Activated CD4-positive, alpha-beta T cell treated with anti-CD3 and anti-CD28 coated beads, Interleukin-2, amount 10 ng/mL, durations not matched to agents 7 days and 5 days (primary cell): Measurements from ENCODE around the gene LOXHD1. TPM values are rescaled to one million over a fixed set of nuclear protein-coding genes. Genes with fewer than 3 reads are reported as not detected.

Source experiments
- CTCF ChIA-PET: fragments of 350-600 bp; sonication (Branson Sonifier 250); formaldehyde crosslinking; loops from one replicate; lab custom pipeline; 2021; ENCODE audit warnings: antibody characterized with exemption; lab: Charles Lee
- POLR2A ChIA-PET: fragments of 350-600 bp; sonication (Branson Sonifier 250); formaldehyde crosslinking; loops from one replicate; lab custom pipeline; 2021; ENCODE audit warnings: antibody characterized with exemption; lab: Charles Lee
- DNase-seq: peaks from one replicate; pipeline ENCODE4 v3.0.0-alpha.2; 2020
- H3K27ac Mint-ChIP-seq: one replicate; pipeline ENCODE4 v1.8.0; 2021; ENCODE audit warnings: mild to moderate bottlenecking, moderate library complexity, mixed read lengths
- H3K27me3 Mint-ChIP-seq: one replicate; pipeline ENCODE4 v1.8.0; 2021; ENCODE audit warnings: mixed read lengths
- H3K36me3 Mint-ChIP-seq: one replicate; pipeline ENCODE4 v1.8.0; 2021; ENCODE audit warnings: low read depth, mixed read lengths
- H3K4me1 Mint-ChIP-seq: one replicate; pipeline ENCODE4 v1.8.0; 2021; ENCODE audit warnings: mixed read lengths
- H3K4me3 Mint-ChIP-seq: one replicate; pipeline ENCODE4 v1.8.0; 2021; ENCODE audit warnings: mild to moderate bottlenecking, moderate library complexity, mixed read lengths
- H3K9me3 Mint-ChIP-seq: one replicate; pipeline ENCODE4 v1.8.0; 2021; ENCODE audit warnings: mixed read lengths
- total RNA-seq, 2 experiments: library from RNA; stranded (reverse); gene quantifications; one replicate each; pipeline ENCODE4 v1.2.3, GENCODE V29; 2021

The LOXHD1 gene
- total RNA-seq, 2 experiments from 2014 or later: 0.25 to 0.35 TPM

DNA sequence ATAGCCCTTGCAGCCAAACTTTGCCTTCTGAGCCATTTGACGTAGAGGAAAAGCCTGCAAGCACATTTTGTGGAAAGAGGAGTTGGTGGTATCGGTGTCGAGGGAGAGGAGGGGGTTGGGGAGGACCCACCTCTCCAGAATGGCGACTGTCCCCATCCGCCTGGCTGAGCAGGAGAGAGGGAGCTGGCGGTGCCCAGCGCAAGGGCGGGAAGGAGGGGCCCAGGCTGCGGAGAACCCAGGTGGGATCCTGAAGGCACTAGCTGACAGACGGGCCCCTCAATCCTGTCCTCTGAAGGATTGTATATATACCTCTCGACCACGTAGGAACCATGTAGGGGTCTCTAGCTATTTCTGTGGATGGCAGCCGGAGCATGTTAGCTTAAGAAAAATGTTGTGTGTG lies 200.3 kb downstream of the LOXHD1 start:
- H3K27ac Mint-ChIP-seq: no peak overlapping the region
- H3K27me3 Mint-ChIP-seq: peaks cover 3% of the 10 kb centered on the region
- CTCF ChIA-PET: no interaction called here
- no peaks in the 10 kb centered on the region for H3K36me3 Mint-ChIP-seq
- H3K4me1 Mint-ChIP-seq: no peaks in the 10 kb centered on the region
- POLR2A ChIA-PET: no interaction called here
- H3K9me3 Mint-ChIP-seq: no peaks in the 10 kb centered on the region
- no peak for DNase-seq
- H3K4me3 Mint-ChIP-seq: no peak overlapping the region

DNA sequence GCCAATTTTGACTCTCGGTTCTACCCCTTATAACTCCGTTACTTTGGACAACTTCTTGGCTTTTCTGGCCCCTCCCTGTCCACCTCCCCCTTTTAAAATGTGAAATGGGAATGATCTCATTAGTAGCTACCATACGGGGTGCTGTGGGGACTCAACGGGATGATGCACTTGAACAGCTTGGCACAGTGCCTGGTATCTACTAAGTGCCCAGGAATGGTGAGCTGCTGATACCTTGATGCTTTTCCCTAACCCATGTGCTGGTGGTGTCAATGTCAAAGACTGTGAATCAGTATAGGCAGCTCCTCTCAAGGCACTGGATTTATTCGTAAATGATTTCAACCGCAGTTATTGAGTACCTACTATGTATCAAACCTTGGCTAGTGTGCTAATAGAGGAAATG lies 204.2 kb downstream of the LOXHD1 start:
- H3K27me3 Mint-ChIP-seq: no peaks in the 10 kb centered on the region
- H3K36me3 Mint-ChIP-seq: no peaks in the 10 kb centered on the region
- no peak for DNase-seq
- ChIA-PET CTCF (no interaction called here), POLR2A (no interaction called here)
- no peak overlapping the region for H3K4me3 Mint-ChIP-seq
- no peaks in the 10 kb centered on the region for H3K9me3 Mint-ChIP-seq
- no peaks in the 10 kb centered on the region for H3K4me1 Mint-ChIP-seq
- H3K27ac Mint-ChIP-seq: no peak overlapping the region

DNA sequence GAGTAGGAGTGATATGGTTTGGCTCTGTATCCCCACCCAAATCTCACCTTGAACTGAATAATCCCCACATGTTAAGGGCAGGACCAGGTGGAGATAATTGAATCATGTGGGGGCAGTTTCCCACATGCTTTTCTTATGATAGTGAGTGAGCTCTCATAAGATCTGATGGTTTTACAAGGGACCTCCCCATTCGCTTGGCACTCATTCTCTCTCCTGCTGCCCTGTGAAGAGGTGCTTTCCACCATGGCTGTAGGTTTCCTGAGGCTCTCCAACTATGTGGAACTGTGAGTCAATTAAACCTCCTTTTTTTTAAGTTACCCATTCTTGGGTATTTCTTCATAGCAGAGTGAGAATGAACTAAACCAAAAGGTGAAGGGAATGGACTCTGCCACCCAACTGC lies 207.5 kb downstream of the LOXHD1 start:
- H3K36me3 Mint-ChIP-seq: no peaks in the 10 kb centered on the region
- H3K27ac Mint-ChIP-seq: no peak overlapping the region
- no peak overlapping the region for H3K4me3 Mint-ChIP-seq
- H3K9me3 Mint-ChIP-seq: no peaks in the 10 kb centered on the region
- DNase-seq: no peak
- POLR2A ChIA-PET: no interaction called here
- H3K4me1 Mint-ChIP-seq: no peaks in the 10 kb centered on the region
- CTCF ChIA-PET: interaction anchor here (1.1 kb wide), 1 partner anchor 9 kb away, joined by 3 read pairs; no protein-coding TSS in a partner anchor
- H3K27me3 Mint-ChIP-seq: peaks cover 9% of the 10 kb centered on the region

DNA sequence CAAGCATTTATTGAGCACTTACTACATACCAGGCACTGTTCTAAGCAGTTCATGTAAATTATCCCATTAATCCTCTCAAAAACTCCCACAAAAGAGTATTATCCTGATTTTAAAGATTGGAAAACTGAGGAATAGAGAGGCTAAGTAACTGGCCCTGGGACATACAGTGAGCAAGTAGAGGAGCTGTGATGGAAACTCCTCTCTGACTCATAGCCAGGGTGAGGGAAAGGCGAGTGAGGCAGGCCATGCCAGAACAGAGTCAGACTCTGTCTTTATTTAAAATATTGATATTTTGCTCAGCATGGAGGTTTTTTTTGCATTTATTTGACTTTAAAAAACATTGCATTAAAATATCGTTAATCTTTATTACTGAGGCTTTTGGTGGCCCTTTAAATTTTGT lies 208.0 kb downstream of the LOXHD1 start:
- CTCF ChIA-PET: no interaction called here

DNA sequence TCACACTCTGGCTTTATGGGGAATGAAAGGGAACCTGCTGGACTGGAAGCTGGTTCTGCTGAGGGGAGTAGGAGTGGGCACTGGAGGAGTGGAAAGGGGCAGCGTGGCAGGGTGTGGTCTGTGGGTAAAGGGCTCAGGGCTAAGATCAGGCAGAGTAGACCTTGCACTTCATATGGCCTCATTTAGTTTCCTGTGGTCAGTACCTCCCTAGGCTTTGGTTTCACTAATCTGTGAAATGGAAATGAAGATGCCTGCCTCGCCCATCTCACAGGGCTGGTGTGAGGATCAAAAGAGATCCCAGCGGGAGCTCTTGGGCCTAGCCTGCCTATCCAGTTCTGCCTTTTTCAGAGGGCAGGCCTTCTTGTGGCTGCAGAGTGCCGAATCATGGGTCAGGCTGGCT lies 208.7 kb downstream of the LOXHD1 start:
- POLR2A ChIA-PET: no interaction called here
- no peaks in the 10 kb centered on the region for H3K4me1 Mint-ChIP-seq
- H3K27ac Mint-ChIP-seq: no peak overlapping the region
- H3K27me3 Mint-ChIP-seq: peaks cover 9% of the 10 kb centered on the region
- CTCF ChIA-PET: no interaction called here
- H3K4me3 Mint-ChIP-seq: no peak overlapping the region
- no peak for DNase-seq
- no peaks in the 10 kb centered on the region for H3K9me3 Mint-ChIP-seq
- H3K36me3 Mint-ChIP-seq: no peaks in the 10 kb centered on the region

More for the DNA sequence above, 208.0 kb downstream of the LOXHD1 start:
- Mint-ChIP-seq H3K27ac (no peak overlapping the region), H3K4me3 (no peak overlapping the region), H3K4me1 (no peaks in the 10 kb centered on the region), H3K9me3 (no peaks in the 10 kb centered on the region), H3K27me3 (peaks cover 9% of the 10 kb centered on the region), H3K36me3 (no peaks in the 10 kb centered on the region)
- POLR2A ChIA-PET: no interaction called here
- DNase-seq: no peak

DNA sequence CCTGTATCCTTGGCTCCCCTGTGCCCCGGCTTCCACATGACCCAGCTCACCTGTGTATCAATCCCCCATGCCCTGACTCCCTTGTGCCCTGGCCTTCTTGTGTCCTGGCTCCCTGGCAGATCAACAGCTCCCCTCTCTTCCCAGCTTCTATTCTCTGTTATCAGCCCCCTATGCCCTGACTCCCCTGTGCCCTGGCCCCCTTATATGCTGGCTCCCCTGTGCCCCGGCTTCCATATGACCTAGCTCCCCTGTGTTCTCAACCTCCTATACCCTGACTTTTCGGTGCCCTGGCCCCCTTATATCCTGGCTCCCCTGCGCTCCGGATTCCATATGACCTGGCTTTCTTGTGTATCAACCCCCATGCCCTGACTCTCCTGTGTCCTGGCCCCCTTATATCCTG lies 209.2 kb downstream of the LOXHD1 start:
- DNase-seq: no peak
- no peaks in the 10 kb centered on the region for H3K36me3 Mint-ChIP-seq
- peaks cover 13% of the 10 kb centered on the region for H3K27me3 Mint-ChIP-seq
- ChIA-PET CTCF (interaction anchor here (0.6 to 1.1 kb wide), 2 partner anchors 17 to 106 kb away, joined by 3 to 5 read pairs; no protein-coding TSS in a partner anchor), POLR2A (no interaction called here)
- no peaks in the 10 kb centered on the region for H3K9me3 Mint-ChIP-seq
- no peak overlapping the region for H3K4me3 Mint-ChIP-seq
- no peaks in the 10 kb centered on the region for H3K4me1 Mint-ChIP-seq
- no peak overlapping the region for H3K27ac Mint-ChIP-seq

DNA sequence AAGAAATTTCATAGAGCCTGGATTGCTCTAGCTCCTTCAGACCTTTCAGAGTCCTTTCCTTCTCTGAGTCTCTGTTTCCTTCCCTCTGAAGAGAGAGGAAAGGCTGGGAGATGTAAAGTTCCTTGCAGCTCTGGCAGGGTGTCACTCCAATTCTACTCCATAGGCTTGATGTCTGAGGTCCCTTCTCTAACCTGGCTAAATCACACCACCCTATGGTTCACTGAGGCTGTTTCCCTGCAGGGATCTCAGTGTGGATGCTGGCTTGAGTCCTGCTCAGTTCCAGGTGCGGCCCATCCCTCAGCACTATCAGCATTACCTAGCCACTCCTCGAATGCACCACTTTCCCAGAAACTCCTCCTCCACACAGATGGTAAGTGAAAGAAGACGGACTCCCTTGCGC lies 209.7 kb downstream of the LOXHD1 start:
- H3K4me1 Mint-ChIP-seq: no peaks in the 10 kb centered on the region
- ChIA-PET CTCF (interaction anchor here (0.6 to 1.1 kb wide), 2 partner anchors 18 to 107 kb away, joined by 3 to 5 read pairs; no protein-coding TSS in a partner anchor), POLR2A (no interaction called here)
- H3K4me3 Mint-ChIP-seq: no peak overlapping the region
- H3K36me3 Mint-ChIP-seq: no peaks in the 10 kb centered on the region
- H3K9me3 Mint-ChIP-seq: no peaks in the 10 kb centered on the region
- no peak for DNase-seq
- peaks cover 14% of the 10 kb centered on the region for H3K27me3 Mint-ChIP-seq
- no peak overlapping the region for H3K27ac Mint-ChIP-seq

DNA sequence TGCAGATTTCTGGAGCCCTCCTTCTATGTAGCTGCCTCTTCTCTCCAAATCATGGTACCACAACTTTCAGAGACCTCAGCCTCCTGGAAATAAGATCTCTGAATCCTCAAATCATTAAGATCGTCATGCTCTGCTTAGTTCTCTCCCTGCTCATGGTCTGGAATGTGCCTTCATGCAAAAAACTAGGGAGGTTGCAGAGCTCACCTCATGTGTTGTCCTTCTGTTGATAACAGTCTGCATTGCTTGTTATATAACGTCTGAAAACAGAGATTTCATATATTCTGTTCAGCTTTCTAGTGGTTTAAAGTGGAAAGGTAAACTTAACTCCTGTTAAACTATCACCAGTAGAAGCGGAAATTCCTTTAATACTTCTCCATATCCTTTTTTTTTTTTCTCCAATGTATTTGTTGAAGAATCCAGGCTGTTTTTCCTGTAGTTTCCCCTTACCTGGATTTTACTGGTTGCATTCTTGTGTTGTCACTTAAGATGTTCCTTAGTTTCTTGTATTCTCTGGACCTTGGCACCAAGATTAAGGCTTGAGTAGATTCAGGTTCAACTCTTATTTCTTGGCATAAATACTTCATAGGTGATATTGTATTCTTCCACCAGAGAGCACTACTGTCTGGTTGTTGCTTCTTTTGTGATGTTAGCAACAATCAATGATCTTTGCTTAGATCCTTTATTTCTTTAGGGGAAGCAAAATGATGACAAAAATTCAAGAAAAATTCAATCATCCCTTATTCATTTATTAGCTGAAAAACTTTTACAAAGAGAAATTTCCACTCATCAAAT lies 211.3 kb downstream of the LOXHD1 start:
- Mint-ChIP-seq H3K27ac (no peak overlapping the region), H3K9me3 (no peaks in the 10 kb centered on the region), H3K4me3 (no peak overlapping the region), H3K36me3 (no peaks in the 10 kb centered on the region), H3K4me1 (no peaks in the 10 kb centered on the region), H3K27me3 (peaks cover 14% of the 10 kb centered on the region)
- POLR2A ChIA-PET: no interaction called here
- no peak for DNase-seq
- CTCF ChIA-PET: no interaction called here

DNA sequence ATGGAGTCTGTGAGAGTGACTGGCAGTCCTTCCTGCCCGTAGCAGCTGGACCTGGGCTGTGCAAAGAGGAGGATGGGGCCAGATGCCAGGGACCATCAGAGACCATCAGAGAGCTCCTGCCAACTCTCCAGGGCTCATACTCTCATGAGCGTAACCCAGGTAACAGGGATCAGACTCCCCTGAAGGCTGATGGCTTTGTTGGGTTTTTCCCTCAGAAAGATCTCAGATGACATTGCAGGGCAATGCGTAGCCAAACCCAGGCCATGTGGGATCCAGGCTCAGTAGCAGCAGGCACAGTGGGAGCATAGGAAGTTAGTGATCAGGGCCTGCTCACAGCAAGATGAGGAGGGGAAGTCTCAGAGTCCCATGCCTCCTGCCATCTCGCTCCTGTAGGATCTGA lies 218.0 kb downstream of the LOXHD1 start:
- POLR2A ChIA-PET: no interaction called here
- no peak for DNase-seq
- CTCF ChIA-PET: no interaction called here
- Mint-ChIP-seq H3K36me3 (no peaks in the 10 kb centered on the region), H3K9me3 (no peaks in the 10 kb centered on the region), H3K4me3 (no peak overlapping the region), H3K27ac (no peak overlapping the region), H3K4me1 (no peaks in the 10 kb centered on the region), H3K27me3 (peaks cover 6% of the 10 kb centered on the region)

DNA sequence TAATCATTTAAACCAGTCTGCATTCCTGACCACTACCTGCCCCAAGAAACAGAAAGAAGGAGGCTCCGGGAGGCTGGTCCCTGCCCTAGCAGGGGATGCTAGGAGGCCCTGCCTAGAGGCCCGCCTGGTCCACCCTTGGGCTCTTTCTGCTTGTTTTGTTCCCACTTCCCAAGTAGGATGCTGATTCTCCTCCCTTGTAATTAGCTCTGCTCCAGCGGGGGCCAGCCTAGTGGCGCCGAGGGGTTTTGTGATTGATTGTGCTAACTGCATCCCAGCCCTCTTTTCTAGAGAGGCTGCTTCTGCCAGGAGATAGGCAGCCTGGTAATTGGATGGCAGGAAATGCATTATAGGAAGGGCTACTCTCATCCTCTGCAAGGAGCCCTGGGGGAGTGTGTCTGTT lies 220.0 kb downstream of the LOXHD1 start:
- ChIA-PET CTCF (no interaction called here), POLR2A (no interaction called here)
- H3K27ac Mint-ChIP-seq: no peak overlapping the region
- no peaks in the 10 kb centered on the region for H3K9me3 Mint-ChIP-seq
- no peak overlapping the region for H3K4me3 Mint-ChIP-seq
- H3K36me3 Mint-ChIP-seq: no peaks in the 10 kb centered on the region
- no peaks in the 10 kb centered on the region for H3K27me3 Mint-ChIP-seq
- DNase-seq: no peak
- H3K4me1 Mint-ChIP-seq: no peaks in the 10 kb centered on the region

DNA sequence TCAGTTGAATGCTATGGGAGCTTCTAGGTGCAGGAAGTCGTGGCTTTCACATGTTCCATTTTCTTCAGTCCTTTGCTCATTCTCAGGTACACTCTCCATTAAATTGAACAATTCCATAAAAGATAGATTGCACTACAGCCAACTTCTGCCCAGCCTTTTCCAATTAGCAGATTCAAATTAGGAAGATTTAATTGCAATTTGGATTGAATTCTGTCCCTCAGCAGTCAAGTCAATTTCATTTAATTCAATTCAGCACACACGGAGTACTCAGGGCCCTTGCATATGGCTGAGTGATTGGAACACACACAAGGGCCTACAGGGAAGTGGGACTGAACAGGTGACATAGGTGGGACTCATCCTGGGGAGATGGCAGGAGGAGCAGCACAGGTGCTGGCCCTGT lies 220.4 kb downstream of the LOXHD1 start:
- H3K4me1 Mint-ChIP-seq: no peaks in the 10 kb centered on the region
- no peak overlapping the region for H3K27ac Mint-ChIP-seq
- CTCF ChIA-PET: no interaction called here
- no peak overlapping the region for H3K4me3 Mint-ChIP-seq
- no peaks in the 10 kb centered on the region for H3K36me3 Mint-ChIP-seq
- peaks cover 3% of the 10 kb centered on the region for H3K27me3 Mint-ChIP-seq
- POLR2A ChIA-PET: no interaction called here
- DNase-seq: no peak
- no peaks in the 10 kb centered on the region for H3K9me3 Mint-ChIP-seq

DNA sequence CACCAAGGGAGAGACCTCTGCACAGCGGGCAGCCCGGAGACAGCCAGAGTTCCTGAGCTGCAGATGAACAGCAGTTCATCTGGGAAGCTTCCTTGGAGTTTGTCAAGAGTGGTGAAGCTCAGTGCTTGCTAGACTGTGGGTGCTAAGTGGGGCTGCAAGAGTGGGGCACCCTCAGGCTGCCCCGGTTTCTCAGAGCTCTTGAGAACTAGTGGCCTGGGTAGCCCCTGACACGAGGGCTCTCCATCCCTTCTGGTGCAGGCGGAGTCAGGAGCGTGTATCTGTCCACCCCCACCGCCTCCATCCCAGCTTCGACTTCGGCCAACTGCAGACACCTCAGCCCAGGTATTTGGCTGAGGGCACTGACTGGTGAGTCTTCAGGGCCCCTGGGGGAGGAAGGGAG lies 222.0 kb downstream of the LOXHD1 start:
- DNase-seq: no peak
- Mint-ChIP-seq H3K9me3 (no peaks in the 10 kb centered on the region), H3K4me1 (no peaks in the 10 kb centered on the region), H3K27me3 (peaks cover 12% of the 10 kb centered on the region), H3K27ac (no peak overlapping the region), H3K4me3 (no peak overlapping the region), H3K36me3 (no peaks in the 10 kb centered on the region)
- CTCF ChIA-PET: no interaction called here
- POLR2A ChIA-PET: no interaction called here

DNA sequence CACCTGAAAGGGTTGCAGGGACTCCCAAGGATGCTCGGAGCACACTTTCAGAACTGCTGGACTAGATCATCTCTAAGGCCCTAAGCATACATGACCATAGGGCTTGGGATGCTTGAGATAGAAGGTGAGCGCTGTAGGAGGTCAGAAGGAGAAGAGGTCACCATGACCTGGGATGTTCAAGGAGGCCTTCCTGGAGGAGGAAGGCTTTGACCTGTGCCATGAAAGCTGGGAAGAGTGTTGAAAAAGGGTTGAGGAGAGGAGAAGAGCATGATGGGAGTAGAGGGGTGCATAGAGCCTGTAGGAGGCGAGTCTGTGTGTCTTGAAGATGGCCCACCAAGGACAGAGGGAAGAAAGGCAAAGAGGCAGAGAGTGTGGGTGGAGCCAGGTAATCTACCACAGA lies 222.4 kb downstream of the LOXHD1 start:
- CTCF ChIA-PET: no interaction called here

More for the DNA sequence above, 222.4 kb downstream of the LOXHD1 start:
- Mint-ChIP-seq H3K4me1 (no peaks in the 10 kb centered on the region), H3K27ac (no peak overlapping the region), H3K4me3 (no peak overlapping the region), H3K27me3 (peaks cover 16% of the 10 kb centered on the region), H3K36me3 (no peaks in the 10 kb centered on the region), H3K9me3 (no peaks in the 10 kb centered on the region)
- no peak for DNase-seq
- POLR2A ChIA-PET: no interaction called here
